ENCODE data around the gene USP6NL. TPM values are rescaled to one million over a fixed set of nuclear protein-coding genes. Genes with fewer than 3 reads are reported as not detected.

USP6NL gene
- total RNA-seq, 1 experiment from 2014 or later: 24.6 TPM

DNA sequence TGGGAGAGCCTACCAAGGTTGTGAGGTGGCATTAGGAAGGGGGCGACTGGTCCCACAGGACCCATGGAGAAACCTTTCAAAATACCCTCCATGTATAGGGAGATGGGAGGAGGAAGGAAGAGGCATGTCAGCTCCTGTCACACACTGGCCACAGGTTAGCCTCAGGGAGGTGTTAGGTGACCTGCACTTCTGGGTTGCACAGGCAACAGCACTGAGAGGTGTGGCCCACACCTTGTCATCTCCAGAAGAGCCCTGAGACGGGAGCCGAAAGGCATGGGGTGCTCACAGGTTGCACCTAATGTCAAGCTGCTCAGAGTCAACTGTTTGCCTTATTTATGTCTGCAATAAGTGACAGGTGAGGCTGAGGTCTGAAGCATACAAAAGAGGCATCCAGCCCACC lies 14.6 kb upstream of the USP6NL start:
- POLR2A ChIA-PET: no interaction called here

More for the DNA sequence above, 14.6 kb upstream of the USP6NL start:
- ATAC-seq (no peak), DNase-seq (ENCODE audit: low read depth, low spot score) (no peak)
- no TSS peak for BruUV-seq (replicated peaks)
- TF ChIP-seq YY1 (IDR thresholded peaks at IDR 0.05; ENCODE audit: extremely low read depth, insufficient replicate concordance, low read depth, low read length) (no peak), CBX3 (IDR thresholded peaks at IDR 0.05; ENCODE audit: low read depth) (no peak), EZH2 (IDR thresholded peaks at IDR 0.05) (no peak), SP1 (IDR thresholded peaks at IDR 0.05; ENCODE audit: low read depth) (no peak), SRF (IDR thresholded peaks at IDR 0.05; ENCODE audit: low read depth) (no peak), SIN3A (IDR thresholded peaks at IDR 0.05; ENCODE audit: low read depth) (no peak)
- TF ChIP-seq, protein P1, sequence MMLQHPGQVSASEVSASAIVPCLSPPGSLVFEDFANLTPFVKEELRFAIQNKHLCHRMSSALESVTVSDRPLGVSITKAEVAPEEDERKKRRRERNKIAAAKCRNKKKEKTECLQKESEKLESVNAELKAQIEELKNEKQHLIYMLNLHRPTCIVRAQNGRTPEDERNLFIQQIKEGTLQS (IDR thresholded peaks at IDR 0.05): no peak
- TF ChIP-seq, protein P2, sequence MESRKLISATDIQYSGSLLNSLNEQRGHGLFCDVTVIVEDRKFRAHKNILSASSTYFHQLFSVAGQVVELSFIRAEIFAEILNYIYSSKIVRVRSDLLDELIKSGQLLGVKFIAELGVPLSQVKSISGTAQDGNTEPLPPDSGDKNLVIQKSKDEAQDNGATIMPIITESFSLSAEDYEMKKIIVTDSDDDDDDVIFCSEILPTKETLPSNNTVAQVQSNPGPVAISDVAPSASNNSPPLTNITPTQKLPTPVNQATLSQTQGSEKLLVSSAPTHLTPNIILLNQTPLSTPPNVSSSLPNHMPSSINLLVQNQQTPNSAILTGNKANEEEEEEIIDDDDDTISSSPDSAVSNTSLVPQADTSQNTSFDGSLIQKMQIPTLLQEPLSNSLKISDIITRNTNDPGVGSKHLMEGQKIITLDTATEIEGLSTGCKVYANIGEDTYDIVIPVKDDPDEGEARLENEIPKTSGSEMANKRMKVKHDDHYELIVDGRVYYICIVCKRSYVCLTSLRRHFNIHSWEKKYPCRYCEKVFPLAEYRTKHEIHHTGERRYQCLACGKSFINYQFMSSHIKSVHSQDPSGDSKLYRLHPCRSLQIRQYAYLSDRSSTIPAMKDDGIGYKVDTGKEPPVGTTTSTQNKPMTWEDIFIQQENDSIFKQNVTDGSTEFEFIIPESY (IDR thresholded peaks at IDR 0.05; ENCODE audit: extremely low read depth, insufficient replicate concordance, low read length): no peak
- TF ChIP-seq, protein P3, sequence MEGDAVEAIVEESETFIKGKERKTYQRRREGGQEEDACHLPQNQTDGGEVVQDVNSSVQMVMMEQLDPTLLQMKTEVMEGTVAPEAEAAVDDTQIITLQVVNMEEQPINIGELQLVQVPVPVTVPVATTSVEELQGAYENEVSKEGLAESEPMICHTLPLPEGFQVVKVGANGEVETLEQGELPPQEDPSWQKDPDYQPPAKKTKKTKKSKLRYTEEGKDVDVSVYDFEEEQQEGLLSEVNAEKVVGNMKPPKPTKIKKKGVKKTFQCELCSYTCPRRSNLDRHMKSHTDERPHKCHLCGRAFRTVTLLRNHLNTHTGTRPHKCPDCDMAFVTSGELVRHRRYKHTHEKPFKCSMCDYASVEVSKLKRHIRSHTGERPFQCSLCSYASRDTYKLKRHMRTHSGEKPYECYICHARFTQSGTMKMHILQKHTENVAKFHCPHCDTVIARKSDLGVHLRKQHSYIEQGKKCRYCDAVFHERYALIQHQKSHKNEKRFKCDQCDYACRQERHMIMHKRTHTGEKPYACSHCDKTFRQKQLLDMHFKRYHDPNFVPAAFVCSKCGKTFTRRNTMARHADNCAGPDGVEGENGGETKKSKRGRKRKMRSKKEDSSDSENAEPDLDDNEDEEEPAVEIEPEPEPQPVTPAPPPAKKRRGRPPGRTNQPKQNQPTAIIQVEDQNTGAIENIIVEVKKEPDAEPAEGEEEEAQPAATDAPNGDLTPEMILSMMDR (IDR thresholded peaks at IDR 0.05 in 2 of 3, conservative IDR thresholded peaks at IDR 0.05 in 1 of 3; ENCODE audit: borderline replicate concordance in 1 of 3, insufficient read depth in 1 of 3, low read depth in 2 of 3, low read length in 2 of 3): no peak
- Histone ChIP-seq H3K9me3 (ENCODE audit: control insufficient read depth in 1 of 2, insufficient read depth in 1 of 2, low read depth in 1 of 2, low read length in 2 of 2) (no peaks in the 10 kb centered on the region), H3K4me3 (replicated peaks in 1 of 2; ENCODE audit: low read depth in 1 of 2, low read length in 2 of 2) (no peak overlapping the region), H3K9me2 (ENCODE audit: insufficient read depth) (no peaks in the 10 kb centered on the region), H3K9ac (ENCODE audit: low read length) (no peak overlapping the region), H3K36me3 (ENCODE audit: control insufficient read depth in 1 of 2, insufficient read depth in 2 of 2, low read length in 2 of 2) (no peaks in the 10 kb centered on the region), H4K20me1 (ENCODE audit: insufficient read depth) (no peaks in the 10 kb centered on the region), H3K4me2 (ENCODE audit: low read length) (no peak overlapping the region), H2AFZ (ENCODE audit: low read depth, low read length, poor library complexity, severe bottlenecking) (no peak overlapping the region), H3K27me3 (ENCODE audit: insufficient read depth, low read length) (no peaks in the 10 kb centered on the region), H3K4me1 (ENCODE audit: control insufficient read depth in 1 of 2, insufficient read depth in 2 of 2, low read length in 2 of 2) (no peaks in the 10 kb centered on the region), H3K27ac (ENCODE audit: low read depth, low read length) (no peak overlapping the region), H3K79me2 (ENCODE audit: insufficient read depth, low read length) (no peaks in the 10 kb centered on the region)
- CTCF ChIA-PET: no interaction called here
- RAD21 ChIA-PET (ENCODE audit: low non-redundant PET in 1 of 2, low total read pairs in 2 of 2, uncharacterized antibody in 2 of 2, unreplicated experiment in 2 of 2): no interaction called here
- intact Hi-C loops (cut with micrococcal nuclease): no loop called here
